Measurements from ENCODE around the gene RNF224. TPM values are rescaled to one million over a fixed set of nuclear protein-coding genes. Genes with fewer than 3 reads are reported as not detected.

RNF224 gene
- total and polyA plus RNA-seq, 7 experiments from 2014 or later, result 0.12 TPM; not detected in 6

DNA sequence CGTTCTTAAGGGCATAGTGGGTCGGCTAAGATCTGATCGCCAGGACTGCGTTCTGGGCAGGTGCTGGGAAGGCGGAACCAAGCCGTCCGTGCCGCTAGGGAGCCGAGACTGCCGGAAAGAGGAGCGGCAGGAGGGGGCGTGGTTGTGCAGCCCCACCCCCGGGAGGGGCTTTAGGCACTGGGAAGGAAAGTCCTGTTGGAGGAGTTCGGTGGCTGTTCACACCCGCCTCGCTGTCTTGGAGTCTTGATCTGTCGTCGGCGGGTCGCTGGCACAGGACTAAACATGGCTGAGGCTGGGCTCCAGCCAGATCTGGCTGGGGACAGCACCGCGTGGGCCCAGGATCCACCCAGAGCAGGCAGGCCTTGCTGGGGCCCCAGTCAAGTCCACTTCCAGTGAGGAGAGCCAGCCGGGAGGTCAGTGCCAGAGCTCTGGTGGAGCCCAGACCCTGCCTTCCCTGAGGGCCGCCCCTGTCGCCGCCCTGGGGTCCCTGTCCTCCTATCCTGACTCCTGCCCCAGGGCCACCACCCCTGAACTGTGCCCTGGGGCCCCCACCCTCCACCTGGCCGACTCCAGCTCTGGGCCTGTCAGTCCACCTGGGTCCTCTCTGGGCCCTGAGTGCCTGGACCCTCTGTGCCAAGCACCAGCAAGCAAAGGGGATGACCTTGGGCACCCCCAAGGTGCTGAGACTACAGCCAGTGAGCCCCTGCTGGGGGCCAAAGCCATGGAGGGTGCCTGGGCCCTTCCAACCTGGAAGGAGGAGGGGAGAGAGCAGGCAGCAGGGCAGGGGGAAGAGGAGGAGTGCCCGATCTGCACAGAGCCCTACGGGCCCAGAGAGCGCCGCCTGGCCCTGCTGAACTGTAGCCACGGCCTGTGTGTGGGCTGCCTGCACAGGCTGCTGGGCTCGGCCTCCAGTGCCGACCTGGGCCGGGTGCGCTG lies 9.8 kb upstream of the RNF224 start:
- intact Hi-C loops (cut with micrococcal nuclease), result no loop called here
- H3K9me3 ChIP-seq (ENCODE audit: control insufficient read depth in 2 of 3, low read length in 3 of 3), result no peaks in the 10 kb centered on the region
- Mint-ChIP-seq H3K4me1 (peaks cover 0 to 4% (median 0%) of the 10 kb centered on the region in 7 donors), H3K36me3 (peaks cover 0 to 2% (median 0%) of the 10 kb centered on the region in 5 donors), H3K9me3 (no peaks in the 10 kb centered on the region), H3K4me3 (peak overlapping the region in 3 of 10 donors; percentile 14 to 40 (median 23)), H3K27ac (no peak overlapping the region), H3K27me3 (no peaks in the 10 kb centered on the region)
- H3K4me3 ChIP-seq (ENCODE audit: low read length), result no peak overlapping the region
- peaks cover 0 to 28% (median 0%) of the 10 kb centered on the region in 3 experiments for H3K36me3 ChIP-seq (ENCODE audit: control insufficient read depth in 2 of 3, insufficient read depth in 3 of 3, low read length in 3 of 3)
- peak; percentile 15 for ATAC-seq
- no peaks in the 10 kb centered on the region for H3K4me1 ChIP-seq (ENCODE audit: control insufficient read depth in 2 of 2, insufficient read depth in 2 of 2, low read length in 2 of 2)
- ChIA-PET POLR2A (interaction anchor here (1.3 kb wide), 1 partner anchor 25 kb away, joined by 3 read pairs; no protein-coding TSS in a partner anchor), CTCF (no interaction called here)
- no peak for DNase-seq
- H3K27me3 ChIP-seq (ENCODE audit: control insufficient read depth in 2 of 2, insufficient read depth in 2 of 2, low read length in 2 of 2), result no peaks in the 10 kb centered on the region
- H3K27ac ChIP-seq (ENCODE audit: low read depth, low read length), result no peak overlapping the region

GRCh38 chr9:137218212-137218753 lies 9.0 kb upstream of the RNF224 start:
- Mint-ChIP-seq H3K4me3 (no peak overlapping the region), H3K27me3 (no peaks in the 10 kb centered on the region), H3K4me1 (peaks cover 0 to 5% (median 0%) of the 10 kb centered on the region in 7 donors), H3K27ac (no peak overlapping the region), H3K9me3 (no peaks in the 10 kb centered on the region), H3K36me3 (no peaks in the 10 kb centered on the region)
- Histone ChIP-seq H3K36me3 (ENCODE audit: control insufficient read depth in 2 of 3, insufficient read depth in 3 of 3, low read length in 3 of 3) (peaks cover 0 to 28% (median 0%) of the 10 kb centered on the region in 3 experiments), H3K27ac (ENCODE audit: low read depth, low read length) (no peak overlapping the region), H3K4me3 (ENCODE audit: low read length) (no peak overlapping the region), H3K27me3 (ENCODE audit: control insufficient read depth in 2 of 2, insufficient read depth in 2 of 2, low read length in 2 of 2) (no peaks in the 10 kb centered on the region), H3K4me1 (ENCODE audit: control insufficient read depth in 2 of 2, insufficient read depth in 2 of 2, low read length in 2 of 2) (peaks cover 0 to 5% of the 10 kb centered on the region in 2 donors), H3K9me3 (ENCODE audit: control insufficient read depth in 2 of 3, low read length in 3 of 3) (no peaks in the 10 kb centered on the region)
- POLR2A ChIA-PET, result interaction anchor here (1.3 kb wide), 1 partner anchor 24 kb away, joined by 3 read pairs; no protein-coding TSS in a partner anchor
- intact Hi-C loops (cut with micrococcal nuclease), result no loop called here
- ATAC-seq (no peak), DNase-seq (no peak)
- CTCF ChIA-PET, result no interaction called here

DNA sequence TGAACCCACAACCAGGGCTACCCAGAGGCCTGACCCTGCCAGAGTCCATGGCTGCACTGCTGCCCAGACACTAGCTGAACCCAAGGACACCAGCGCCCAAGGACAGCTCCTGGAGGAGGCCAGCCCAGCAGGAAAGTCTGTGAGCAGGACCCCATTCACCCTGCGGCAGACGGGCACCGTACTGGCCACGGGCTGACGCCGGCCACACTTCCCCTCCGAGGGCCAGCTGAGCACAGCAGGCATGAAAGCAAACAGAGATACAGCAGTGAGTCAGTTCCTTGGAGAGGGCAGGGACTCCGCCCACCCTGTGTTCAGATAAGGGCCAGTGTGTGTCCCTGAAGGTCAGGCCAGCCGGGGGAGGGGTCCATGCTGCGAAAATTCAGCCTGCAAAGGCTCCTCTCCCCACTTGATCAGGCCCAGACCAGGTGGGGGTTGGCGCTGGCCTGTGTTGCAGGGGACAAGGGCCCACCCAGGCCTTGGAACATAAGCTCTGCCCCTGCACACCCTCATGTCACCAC lies 8.5 kb upstream of the RNF224 start:
- no peak overlapping the region for H3K4me3 Mint-ChIP-seq
- H3K9me3 Mint-ChIP-seq, result no peaks in the 10 kb centered on the region
- Histone ChIP-seq H3K4me3 (ENCODE audit: low read length) (no peak overlapping the region), H3K36me3 (ENCODE audit: control insufficient read depth in 2 of 3, insufficient read depth in 3 of 3, low read length in 3 of 3) (peaks cover 0 to 28% (median 0%) of the 10 kb centered on the region in 3 experiments), H3K27ac (ENCODE audit: low read depth, low read length) (no peak overlapping the region), H3K4me1 (ENCODE audit: control insufficient read depth in 2 of 2, insufficient read depth in 2 of 2, low read length in 2 of 2) (peaks cover 1 to 5% of the 10 kb centered on the region in 2 donors), H3K27me3 (ENCODE audit: control insufficient read depth in 2 of 2, insufficient read depth in 2 of 2, low read length in 2 of 2) (no peaks in the 10 kb centered on the region), H3K9me3 (ENCODE audit: control insufficient read depth in 2 of 3, low read length in 3 of 3) (no peaks in the 10 kb centered on the region)
- ChIA-PET POLR2A (interaction anchor here (1.3 kb wide), 1 partner anchor 24 kb away, joined by 3 read pairs; no protein-coding TSS in a partner anchor), CTCF (interaction anchor here (0.9 kb wide), 1 partner anchor 18 kb away, joined by 6 read pairs; no protein-coding TSS in a partner anchor)
- intact Hi-C loops (cut with micrococcal nuclease), result no loop called here
- H3K27me3 Mint-ChIP-seq, result no peaks in the 10 kb centered on the region
- peaks cover 0 to 5% (median 0%) of the 10 kb centered on the region in 7 donors for H3K4me1 Mint-ChIP-seq
- H3K27ac Mint-ChIP-seq, result no peak overlapping the region
- H3K36me3 Mint-ChIP-seq, result no peaks in the 10 kb centered on the region
- no peak for ATAC-seq
- DNase-seq, result no peak

GRCh38 chr9:137219757-137220316 lies 7.5 kb upstream of the RNF224 start:
- Mint-ChIP-seq H3K4me3 (peak overlapping the region in 4 of 10 donors; percentile 18 to 25 (median 20)), H3K9me3 (no peaks in the 10 kb centered on the region), H3K4me1 (peaks cover 0 to 8% (median 2%) of the 10 kb centered on the region in 7 donors), H3K36me3 (no peaks in the 10 kb centered on the region), H3K27me3 (no peaks in the 10 kb centered on the region), H3K27ac (peak overlapping the region in 1 of 9 donors; percentile 62)
- no peaks in the 10 kb centered on the region for H3K9me3 ChIP-seq (ENCODE audit: control insufficient read depth in 2 of 3, low read length in 3 of 3)
- ChIA-PET POLR2A (interaction anchor here (1.2 to 1.3 kb wide), 2 partner anchors 15 to 31 kb away, joined by 3 to 6 read pairs; partner anchors contain the start of genes NDOR1 and TMEM203), CTCF (no interaction called here)
- H3K4me3 ChIP-seq (ENCODE audit: low read length), result no peak overlapping the region
- no peak for DNase-seq
- intact Hi-C loops (cut with micrococcal nuclease), result loop anchor here in 1 of 2 donors (5.0 to 10.0 kb wide), 2 partner anchors 275 to 673 kb away; partner anchors contain the start of genes C8G, FBXW5 and NOTCH1
- H3K36me3 ChIP-seq (ENCODE audit: control insufficient read depth in 2 of 3, insufficient read depth in 3 of 3, low read length in 3 of 3), result peaks cover 0 to 18% (median 0%) of the 10 kb centered on the region in 3 experiments
- H3K27ac ChIP-seq (ENCODE audit: low read depth, low read length), result no peak overlapping the region
- H3K27me3 ChIP-seq (ENCODE audit: control insufficient read depth in 2 of 2, insufficient read depth in 2 of 2, low read length in 2 of 2), result no peaks in the 10 kb centered on the region
- peaks cover 5% of the 10 kb centered on the region in 2 donors for H3K4me1 ChIP-seq (ENCODE audit: control insufficient read depth in 2 of 2, insufficient read depth in 2 of 2, low read length in 2 of 2)
- no peak for ATAC-seq

DNA sequence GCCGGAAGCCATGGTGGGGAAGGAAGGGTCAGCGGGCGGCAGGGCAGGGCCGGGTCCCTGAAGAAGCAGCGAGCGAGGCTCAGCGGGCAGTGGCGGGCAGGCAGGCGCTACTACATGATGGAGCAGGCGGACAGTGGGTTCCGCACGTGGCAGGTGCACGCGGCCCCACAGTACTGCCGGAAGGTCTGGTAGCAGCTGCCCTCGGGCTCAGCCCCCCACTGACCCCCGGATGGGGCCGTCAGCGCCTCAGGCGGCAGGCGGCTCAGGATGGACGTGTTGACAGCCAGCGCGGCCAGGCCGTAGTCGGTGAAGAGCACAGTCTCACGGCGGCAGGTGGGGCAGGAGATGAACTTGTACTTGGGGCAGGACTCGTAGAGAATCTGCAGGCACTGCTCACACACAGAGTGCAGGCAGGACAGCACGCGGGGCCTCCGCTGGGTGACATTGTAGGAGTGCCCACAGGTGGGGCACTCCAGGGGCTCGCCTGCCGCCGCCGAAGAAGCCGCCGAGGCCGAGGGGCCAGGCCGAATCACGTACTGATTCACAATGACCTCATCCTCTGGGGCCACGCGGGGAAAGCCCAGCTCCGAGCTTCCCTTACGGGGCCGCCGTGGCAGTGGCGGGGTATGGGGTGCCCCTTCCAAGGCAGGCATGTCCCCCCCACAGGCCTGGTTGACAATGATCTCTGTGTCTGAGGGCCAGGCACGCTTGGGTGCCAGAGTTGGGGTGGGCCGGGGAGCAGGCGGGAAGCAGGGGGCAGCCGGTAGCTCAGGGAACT lies 6.8 kb upstream of the RNF224 start:
- DNase-seq, result no peak
- H3K4me1 Mint-ChIP-seq, result peaks cover 0 to 11% (median 2%) of the 10 kb centered on the region in 7 donors
- Histone ChIP-seq H3K27me3 (ENCODE audit: control insufficient read depth in 2 of 2, insufficient read depth in 2 of 2, low read length in 2 of 2) (no peaks in the 10 kb centered on the region), H3K4me1 (ENCODE audit: control insufficient read depth in 2 of 2, insufficient read depth in 2 of 2, low read length in 2 of 2) (peaks cover 5% of the 10 kb centered on the region in 2 donors), H3K36me3 (ENCODE audit: control insufficient read depth in 2 of 3, insufficient read depth in 3 of 3, low read length in 3 of 3) (peaks cover 0 to 12% (median 0%) of the 10 kb centered on the region in 3 experiments), H3K27ac (ENCODE audit: low read depth, low read length) (no peak overlapping the region), H3K4me3 (ENCODE audit: low read length) (no peak overlapping the region), H3K9me3 (ENCODE audit: control insufficient read depth in 2 of 3, low read length in 3 of 3) (no peaks in the 10 kb centered on the region)
- ATAC-seq, result no peak
- ChIA-PET POLR2A (interaction anchor here (1.2 to 4.9 kb wide), 3 partner anchors 15 to 32 kb away, joined by 3 to 42 read pairs (median 6); partner anchors contain the start of genes NDOR1 and TMEM203), CTCF (interaction anchor here (0.6 kb wide), 1 partner anchor 196 kb away, joined by 3 read pairs; no protein-coding TSS in a partner anchor)
- H3K36me3 Mint-ChIP-seq, result no peaks in the 10 kb centered on the region
- peak overlapping the region in 5 of 10 donors; percentile 20 to 66 (median 41) for H3K4me3 Mint-ChIP-seq
- no peaks in the 10 kb centered on the region for H3K9me3 Mint-ChIP-seq
- H3K27ac Mint-ChIP-seq, result peak overlapping the region in 1 of 9 donors; percentile 62
- intact Hi-C loops (cut with micrococcal nuclease), result loop anchor here in 1 of 2 donors (5.0 to 10.0 kb wide), 2 partner anchors 276 to 673 kb away; partner anchors contain the start of genes C8G, FBXW5 and NOTCH1
- no peaks in the 10 kb centered on the region for H3K27me3 Mint-ChIP-seq
